NCI-H2081 treated with DMSO at 0.1 percent for 48 hours (cell line): ENCODE data around the gene RNF31.
"Not testable (repeated sequence)": the region's sequence is repeated elsewhere in the genome, so short reads cannot be mapped to it uniquely, and the experiment has no call there.

ENCODE experiments used
- DNase-seq: peaks from one replicate; lab custom pipeline; 2025; lab: John Stamatoyannopoulos, UW

Gene RNF31

GRCh38 chr14:24202538-24202937 lies 55.2 kb downstream of the RNF31 start:
- not testable (repeated sequence) for DNase-seq

GRCh38 chr14:24203249-24203886 lies 56.1 kb downstream of the RNF31 start:
- DNase-seq: not testable (repeated sequence)

- no peak for DNase-seq
These were observed 57.2 kb downstream of the RNF31 start for GRCh38 chr14:24204163-24205146.

GRCh38 chr14:24206260-24207103 lies 59.2 kb downstream of the RNF31 start:
- no peak for DNase-seq

GRCh38 chr14:24207104-24207551 lies 59.8 kb downstream of the RNF31 start:
- DNase-seq: no peak

- DNase-seq: no peak
These were observed 60.3 kb downstream of the RNF31 start for GRCh38 chr14:24207625-24208024.
